ENCODE data around the gene SUPT3H. TPM values are rescaled to one million over a fixed set of nuclear protein-coding genes. Genes with fewer than 3 reads are reported as not detected.

SUPT3H gene
- polyA plus RNA-seq, 3 donors = 2.4 to 3.5 (median 2.5) TPM

DNA sequence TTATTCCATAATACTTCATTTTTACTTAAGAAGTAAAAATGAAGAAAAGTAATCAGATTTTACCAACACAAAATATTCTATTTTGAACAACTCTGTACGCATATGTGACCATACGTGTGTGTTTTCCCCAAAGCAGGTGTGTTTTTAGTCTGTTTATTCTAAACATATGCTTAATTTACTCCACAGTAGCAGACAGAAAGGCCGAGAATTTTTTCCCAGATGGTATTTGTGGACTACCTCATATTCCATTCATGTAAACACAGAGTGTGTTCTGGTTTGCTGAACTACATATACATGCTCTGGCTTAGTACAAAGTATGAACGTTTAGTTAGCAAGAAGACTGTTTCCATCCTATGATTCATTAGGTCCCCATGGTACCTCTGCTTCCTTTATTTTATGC is 282.9 kb downstream of the SUPT3H start:
- H3K4me3 ChIP-seq (replicated peaks in 1 of 3; ENCODE audit: low read depth in 2 of 3, low read length in 3 of 3) = no peak overlapping the region
- H3K27ac Mint-ChIP-seq = no peak overlapping the region
- no peaks in the 10 kb centered on the region for H3K27me3 ChIP-seq (ENCODE audit: control insufficient read depth in 2 of 2, insufficient read depth in 2 of 2, low read length in 2 of 2)
- TF ChIP-seq, protein P1, sequence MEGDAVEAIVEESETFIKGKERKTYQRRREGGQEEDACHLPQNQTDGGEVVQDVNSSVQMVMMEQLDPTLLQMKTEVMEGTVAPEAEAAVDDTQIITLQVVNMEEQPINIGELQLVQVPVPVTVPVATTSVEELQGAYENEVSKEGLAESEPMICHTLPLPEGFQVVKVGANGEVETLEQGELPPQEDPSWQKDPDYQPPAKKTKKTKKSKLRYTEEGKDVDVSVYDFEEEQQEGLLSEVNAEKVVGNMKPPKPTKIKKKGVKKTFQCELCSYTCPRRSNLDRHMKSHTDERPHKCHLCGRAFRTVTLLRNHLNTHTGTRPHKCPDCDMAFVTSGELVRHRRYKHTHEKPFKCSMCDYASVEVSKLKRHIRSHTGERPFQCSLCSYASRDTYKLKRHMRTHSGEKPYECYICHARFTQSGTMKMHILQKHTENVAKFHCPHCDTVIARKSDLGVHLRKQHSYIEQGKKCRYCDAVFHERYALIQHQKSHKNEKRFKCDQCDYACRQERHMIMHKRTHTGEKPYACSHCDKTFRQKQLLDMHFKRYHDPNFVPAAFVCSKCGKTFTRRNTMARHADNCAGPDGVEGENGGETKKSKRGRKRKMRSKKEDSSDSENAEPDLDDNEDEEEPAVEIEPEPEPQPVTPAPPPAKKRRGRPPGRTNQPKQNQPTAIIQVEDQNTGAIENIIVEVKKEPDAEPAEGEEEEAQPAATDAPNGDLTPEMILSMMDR (IDR thresholded peaks at IDR 0.05) = no peak
- no peaks in the 10 kb centered on the region for H3K4me1 Mint-ChIP-seq
- no peak overlapping the region for H3K4me2 ChIP-seq (replicated peaks; ENCODE audit: extremely low read depth, low read length, poor library complexity, severe bottlenecking)
- no CpG with 5 or more reads among the region's 4 CpGs for WGBS (ENCODE audit: insufficient coverage)
- H3K9ac ChIP-seq (ENCODE audit: insufficient read depth, low read length, poor library complexity, severe bottlenecking) = no peak overlapping the region
- no peaks in the 10 kb centered on the region for H3K9me3 ChIP-seq (replicated peaks in 1 of 2; ENCODE audit: control insufficient read depth in 1 of 2, insufficient read depth in 1 of 2, low read length in 2 of 2)
- no peaks in the 10 kb centered on the region for H3K36me3 Mint-ChIP-seq
- no peaks in the 10 kb centered on the region for H3K79me2 ChIP-seq (ENCODE audit: insufficient read depth, low read length)
- intact Hi-C loops (cut with micrococcal nuclease) = no loop called here
- no peaks in the 10 kb centered on the region for H3K36me3 ChIP-seq (replicated peaks in 1 of 2; ENCODE audit: control insufficient read depth in 1 of 2, insufficient read depth in 2 of 2, low read length in 2 of 2)
- no peak overlapping the region for H3K27ac ChIP-seq (ENCODE audit: low read depth in 1 of 2, low read length in 2 of 2)
- peaks cover 0 to 3% (median 0%) of the 10 kb centered on the region in 7 donors for H3K9me3 Mint-ChIP-seq
- H4K20me1 ChIP-seq (ENCODE audit: insufficient read depth, low read length) = no peaks in the 10 kb centered on the region
- no peak for DNase-seq
- no peak overlapping the region for H2AFZ ChIP-seq (ENCODE audit: insufficient read depth, low read depth, low read length, poor library complexity, severe bottlenecking)
- no peaks in the 10 kb centered on the region for H3K4me1 ChIP-seq (ENCODE audit: control insufficient read depth in 1 of 2, insufficient read depth in 2 of 2, low read length in 2 of 2)
- no peak overlapping the region for H3K4me3 Mint-ChIP-seq
- peaks cover 0 to 2% (median 2%) of the 10 kb centered on the region in 3 donors for H3K27me3 Mint-ChIP-seq (ENCODE audit: low read depth in 3 of 3)

DNA sequence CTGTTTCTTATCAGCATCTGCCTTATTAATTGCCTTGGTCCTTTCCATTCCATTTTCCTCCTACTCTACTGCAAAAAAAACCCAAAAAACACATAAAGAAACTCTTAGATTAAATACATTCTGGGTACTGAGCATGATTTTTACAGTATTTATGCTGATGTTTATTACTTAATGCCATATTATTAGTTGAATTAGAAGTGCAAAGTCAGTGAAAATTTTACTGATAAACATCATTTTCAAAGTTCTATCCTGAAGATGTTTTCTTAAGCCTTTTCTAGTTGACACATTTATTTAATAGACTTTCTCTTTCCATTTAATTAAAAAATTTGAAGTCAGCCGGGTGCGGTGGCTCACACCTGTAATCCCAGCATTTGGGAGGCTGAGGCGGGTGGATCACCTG is 285.6 kb downstream of the SUPT3H start:
- no peak overlapping the region for H3K27ac Mint-ChIP-seq
- TF ChIP-seq, protein P1 (IDR thresholded peaks at IDR 0.05) = no peak

More for the DNA sequence above, 285.6 kb downstream of the SUPT3H start:
- Histone ChIP-seq H2AFZ (ENCODE audit: insufficient read depth, low read depth, low read length, poor library complexity, severe bottlenecking) (no peak overlapping the region), H3K9me3 (replicated peaks in 1 of 2; ENCODE audit: control insufficient read depth in 1 of 2, insufficient read depth in 1 of 2, low read length in 2 of 2) (no peaks in the 10 kb centered on the region), H3K27me3 (ENCODE audit: control insufficient read depth in 2 of 2, insufficient read depth in 2 of 2, low read length in 2 of 2) (no peaks in the 10 kb centered on the region), H3K27ac (ENCODE audit: low read depth in 1 of 2, low read length in 2 of 2) (no peak overlapping the region), H3K4me3 (replicated peaks in 1 of 3; ENCODE audit: low read depth in 2 of 3, low read length in 3 of 3) (no peak overlapping the region), H3K4me1 (ENCODE audit: control insufficient read depth in 1 of 2, insufficient read depth in 2 of 2, low read length in 2 of 2) (no peaks in the 10 kb centered on the region), H4K20me1 (ENCODE audit: insufficient read depth, low read length) (no peaks in the 10 kb centered on the region), H3K9ac (ENCODE audit: insufficient read depth, low read length, poor library complexity, severe bottlenecking) (no peak overlapping the region), H3K4me2 (replicated peaks; ENCODE audit: extremely low read depth, low read length, poor library complexity, severe bottlenecking) (no peak overlapping the region), H3K79me2 (ENCODE audit: insufficient read depth, low read length) (no peaks in the 10 kb centered on the region), H3K36me3 (replicated peaks in 1 of 2; ENCODE audit: control insufficient read depth in 1 of 2, insufficient read depth in 2 of 2, low read length in 2 of 2) (no peaks in the 10 kb centered on the region)
- WGBS (ENCODE audit: insufficient coverage) = 96% methylated on average over 3 of the region's 3 CpGs
- H3K4me1 Mint-ChIP-seq = no peaks in the 10 kb centered on the region
- intact Hi-C loops (cut with micrococcal nuclease) = no loop called here
- H3K36me3 Mint-ChIP-seq = no peaks in the 10 kb centered on the region
- no peak for DNase-seq
- H3K27me3 Mint-ChIP-seq (ENCODE audit: low read depth in 3 of 3) = peaks cover 0 to 2% (median 2%) of the 10 kb centered on the region in 3 donors
- no peak overlapping the region for H3K4me3 Mint-ChIP-seq
- H3K9me3 Mint-ChIP-seq = no peaks in the 10 kb centered on the region
